Measurements from ENCODE around the gene ANXA1.

GRCh38 chr9:73104921-73105320, 46.7 kb upstream of the ANXA1 start:
- no peak for TF ChIP-seq POLR2AphosphoS5 (IDR thresholded peaks at IDR 0.05; ENCODE audit: low read length)
- no peak for TF ChIP-seq ZNF274 (IDR thresholded peaks at IDR 0.05; ENCODE audit: insufficient read depth, insufficient read length)
- TF ChIP-seq BRCA1 (IDR thresholded peaks at IDR 0.05; ENCODE audit: low read depth, low read length): no peak

Measured in GM12878 (cell line).